CD4-positive, alpha-beta memory T cell (primary cell): ENCODE results near the gene HOXB4. TPM values are rescaled to one million over a fixed set of nuclear protein-coding genes. Genes with fewer than 3 reads are reported as not detected.

Experiments
- CTCF ChIA-PET: fragments of 350-600 bp; sonication (Branson Sonifier 250); formaldehyde crosslinking; loops from one replicate; lab custom pipeline; 2021; ENCODE audit warnings: inconsistent platforms; ENCODE audit not compliant: partially characterized antibody; lab: Charles Lee
- POLR2A ChIA-PET: fragments of 350-600 bp; sonication (Branson Sonifier 250); formaldehyde crosslinking; loops from one replicate; lab custom pipeline; 2021; ENCODE audit not compliant: partially characterized antibody; lab: Charles Lee
- DNase-seq, 5 donors: peaks; one replicate each; pipeline versions ENCODE4 v3.0.0 to v3.0.0-alpha.2; 2020 to 2022; ENCODE audit warnings: mixed read lengths in 1 of 5
- H3K27ac ChIP-seq: one replicate; pipeline ENCODE4 v1.7.0; 2013; ENCODE audit warnings: low read depth, low read length
- H3K27me3 ChIP-seq: 2 replicates; pipeline ENCODE4 v1.7.0; 2013; ENCODE audit warnings: mild to moderate bottlenecking, low read length, moderate library complexity; ENCODE audit not compliant: insufficient read depth
- H3K36me3 ChIP-seq: 2 replicates; pipeline ENCODE4 v1.7.0; 2013; ENCODE audit warnings: mild to moderate bottlenecking, low read length, moderate library complexity; ENCODE audit not compliant: insufficient read depth
- H3K4me1 ChIP-seq: 2 replicates; pipeline ENCODE4 v1.7.0; 2013; ENCODE audit warnings: mild to moderate bottlenecking, low read length, moderate library complexity; ENCODE audit not compliant: insufficient read depth
- H3K4me3 ChIP-seq, 2 donors: one replicate each; pipeline ENCODE4 v1.7.0; 2013; ENCODE audit warnings: low read length in 2 of 2, mild to moderate bottlenecking in 1 of 2
- H3K9me3 ChIP-seq, 2 donors: one replicate each; pipeline ENCODE4 v1.7.0; 2013; ENCODE audit warnings: low read length in 2 of 2, control low read depth in 1 of 2; ENCODE audit not compliant: control insufficient read depth in 1 of 2
- H3K27ac Mint-ChIP-seq, 7 donors: one replicate each; pipeline ENCODE4 v1.8.0; 2020 to 2021; ENCODE audit warnings: mixed read lengths in 7 of 7, mild to moderate bottlenecking in 6 of 7, inconsistent platforms in 3 of 7, moderate library complexity in 3 of 7
- H3K27me3 Mint-ChIP-seq, 2 donors: one replicate each; pipeline ENCODE4 v1.8.0; 2020 to 2021; ENCODE audit warnings: mixed read lengths in 2 of 2
- H3K36me3 Mint-ChIP-seq, 2 donors: one replicate each; pipeline ENCODE4 v1.8.0; 2020 to 2021; ENCODE audit warnings: mixed read lengths in 2 of 2, inconsistent platforms in 1 of 2, mild to moderate bottlenecking in 1 of 2
- H3K4me1 Mint-ChIP-seq, 4 donors: one replicate each; pipeline ENCODE4 v1.8.0; 2020 to 2021; ENCODE audit warnings: mixed read lengths in 4 of 4, mild to moderate bottlenecking in 1 of 4
- H3K4me3 Mint-ChIP-seq, 8 donors: one replicate each; pipeline ENCODE4 v1.8.0; 2020 to 2021; ENCODE audit warnings: mixed read lengths in 8 of 8, mild to moderate bottlenecking in 7 of 8, moderate library complexity in 6 of 8, inconsistent platforms in 3 of 8
- H3K9me3 Mint-ChIP-seq, 8 donors: one replicate each; pipeline ENCODE4 v1.8.0; 2020 to 2021; ENCODE audit warnings: mixed read lengths in 8 of 8, mild to moderate bottlenecking in 5 of 8, inconsistent platforms in 3 of 8, moderate library complexity in 1 of 8
- intact Hi-C: fragments of 100-400 bp; cut with micrococcal nuclease; formaldehyde crosslinking; loops from one replicate; pipeline ENCODE4 v1.15.1; 2023
- polyA plus RNA-seq, 2 donors: library from polyadenylated mRNA; unstranded; fragments of 300-500 nt; fragmentation: Illumina TruSeq; gene quantifications; one replicate each; pipeline ENCODE4 v1.2.3, GENCODE V29; 2021
- total RNA-seq, 2 experiments: library from RNA; stranded (reverse); gene quantifications; one replicate each; pipeline ENCODE4 v1.2.3, GENCODE V29; 2021

The HOXB4 gene
- total and polyA plus RNA-seq, 4 experiments from 2014 or later, result 0.11 to 4.5 (median 1.6) TPM

DNA sequence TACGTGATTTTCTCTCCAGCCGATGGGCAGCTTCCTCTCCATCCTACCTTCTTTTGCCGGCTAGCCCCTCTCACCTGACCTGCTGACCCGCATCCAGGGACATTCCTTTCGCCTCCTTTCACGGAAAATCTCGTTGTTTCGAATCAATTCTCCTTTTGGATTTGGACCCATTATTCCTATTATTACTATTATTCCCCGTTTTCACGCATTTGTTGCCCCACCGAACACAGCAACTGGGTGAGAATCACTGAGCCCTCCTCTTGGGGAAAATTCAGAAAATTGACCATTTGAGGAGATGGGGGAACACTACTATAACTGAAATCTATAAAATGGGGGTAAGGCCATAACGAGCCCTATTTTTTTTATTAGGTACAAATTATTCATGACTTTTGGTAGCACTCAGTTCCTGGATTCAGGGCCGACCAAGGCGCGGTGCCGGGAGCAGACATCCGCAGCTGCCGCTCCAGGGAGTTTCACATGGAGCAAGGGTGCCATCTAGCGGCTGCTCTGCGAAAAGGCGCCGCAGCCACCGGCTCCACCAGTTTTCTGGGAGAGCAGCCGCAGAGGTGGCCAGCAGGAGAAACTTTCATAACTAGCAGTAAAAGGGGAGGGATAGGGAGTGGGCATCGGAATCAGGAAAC is 40.2 kb upstream of the HOXB4 start:
- Histone ChIP-seq H3K27me3 (peaks cover 89% of the 10 kb centered on the region), H3K4me1 (peaks cover 35% of the 10 kb centered on the region), H3K9me3 (no peaks in the 10 kb centered on the region), H3K4me3 (no peak overlapping the region), H3K36me3 (no peaks in the 10 kb centered on the region), H3K27ac (no peak overlapping the region)
- DNase-seq, result peak; percentile 73 to 84 (median 77)
- ChIA-PET POLR2A (interaction anchor here (1.0 to 1.3 kb wide), 2 partner anchors 9 to 19 kb away, joined by 3 to 4 read pairs; no protein-coding TSS in a partner anchor), CTCF (interaction anchor here (0.5 to 3.2 kb wide), 30 partner anchors 11 to 734 kb away, joined by 3 to 27 read pairs (median 4); partner anchors contain the start of gene HOXB5)
- no peaks in the 10 kb centered on the region for H3K36me3 Mint-ChIP-seq
- H3K4me1 Mint-ChIP-seq, result peaks cover 17 to 59% (median 30%) of the 10 kb centered on the region in 4 donors
- peak overlapping the region in 6 of 8 donors; percentile 16 to 59 (median 35) for H3K4me3 Mint-ChIP-seq
- peaks cover 71 to 83% of the 10 kb centered on the region in 2 donors for H3K27me3 Mint-ChIP-seq
- peak overlapping the region in 4 of 7 donors; percentile 75 to 91 (median 80) for H3K27ac Mint-ChIP-seq
- peaks cover 0 to 6% (median 0%) of the 10 kb centered on the region in 8 donors for H3K9me3 Mint-ChIP-seq
- intact Hi-C loops, result loop anchor here (1.0 to 2.0 kb wide), 6 partner anchors 282 to 842 kb away; no protein-coding TSS in a partner anchor

DNA sequence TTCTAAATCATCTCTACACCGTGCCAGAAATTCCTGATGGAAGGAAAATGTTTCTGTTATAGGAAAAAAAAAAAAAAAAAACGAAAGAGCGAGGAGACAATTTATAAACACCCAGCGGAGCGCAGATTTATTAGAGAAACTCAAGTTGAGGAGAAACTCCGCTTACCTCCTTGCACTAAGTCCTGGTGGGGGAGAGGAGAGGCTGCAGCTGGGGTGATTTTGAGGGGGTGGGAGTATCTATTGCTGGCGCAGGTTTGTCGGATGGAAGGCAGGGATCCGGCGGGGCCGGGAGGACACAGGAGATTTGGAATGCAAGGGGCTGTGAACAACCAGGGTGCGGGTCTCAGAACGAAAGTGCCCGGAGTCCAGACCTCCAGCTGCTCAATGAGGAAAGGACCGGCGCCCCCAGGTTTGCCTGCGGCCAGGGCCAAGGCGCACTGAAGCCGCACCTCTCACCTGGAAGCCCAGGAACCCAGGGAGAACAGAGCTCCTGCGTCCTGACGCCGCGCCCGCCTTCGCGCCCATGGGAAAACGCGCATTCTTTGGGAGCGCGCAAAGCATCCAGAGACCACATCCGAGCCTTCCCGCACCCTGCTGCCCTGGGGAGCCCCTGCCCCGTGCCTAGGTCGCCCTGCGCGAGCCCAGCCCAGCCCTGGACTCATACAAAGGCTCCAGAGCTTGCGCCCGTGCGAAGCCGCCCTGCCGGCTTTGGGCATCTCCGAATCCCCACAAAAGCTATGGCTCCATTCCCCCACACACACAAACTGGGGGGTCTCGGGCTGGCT is 39.5 kb upstream of the HOXB4 start:
- Mint-ChIP-seq H3K4me1 (peaks cover 20 to 64% (median 34%) of the 10 kb centered on the region in 4 donors), H3K4me3 (peak overlapping the region in 3 of 8 donors; percentile 25 to 59 (median 48)), H3K9me3 (peaks cover 0 to 6% (median 0%) of the 10 kb centered on the region in 8 donors), H3K27me3 (peaks cover 67 to 81% of the 10 kb centered on the region in 2 donors), H3K27ac (peak overlapping the region in 3 of 7 donors; percentile 43 to 81 (median 75)), H3K36me3 (no peaks in the 10 kb centered on the region)
- Histone ChIP-seq H3K4me3 (no peak overlapping the region), H3K27ac (no peak overlapping the region), H3K9me3 (no peaks in the 10 kb centered on the region), H3K4me1 (peaks cover 40% of the 10 kb centered on the region), H3K27me3 (peaks cover 88% of the 10 kb centered on the region), H3K36me3 (no peaks in the 10 kb centered on the region)
- ChIA-PET CTCF (interaction anchor here (0.8 to 3.2 kb wide), 18 partner anchors 11 to 591 kb away, joined by 3 to 27 read pairs (median 5); partner anchors contain the start of gene HOXB5), POLR2A (interaction anchor here (1.0 to 1.3 kb wide), 3 partner anchors 9 to 19 kb away, joined by 3 to 4 read pairs (median 4); no protein-coding TSS in a partner anchor)
- intact Hi-C loops, result loop anchor here (1.0 to 2.0 kb wide), 6 partner anchors 281 to 841 kb away; no protein-coding TSS in a partner anchor
- DNase-seq, result no peak

DNA sequence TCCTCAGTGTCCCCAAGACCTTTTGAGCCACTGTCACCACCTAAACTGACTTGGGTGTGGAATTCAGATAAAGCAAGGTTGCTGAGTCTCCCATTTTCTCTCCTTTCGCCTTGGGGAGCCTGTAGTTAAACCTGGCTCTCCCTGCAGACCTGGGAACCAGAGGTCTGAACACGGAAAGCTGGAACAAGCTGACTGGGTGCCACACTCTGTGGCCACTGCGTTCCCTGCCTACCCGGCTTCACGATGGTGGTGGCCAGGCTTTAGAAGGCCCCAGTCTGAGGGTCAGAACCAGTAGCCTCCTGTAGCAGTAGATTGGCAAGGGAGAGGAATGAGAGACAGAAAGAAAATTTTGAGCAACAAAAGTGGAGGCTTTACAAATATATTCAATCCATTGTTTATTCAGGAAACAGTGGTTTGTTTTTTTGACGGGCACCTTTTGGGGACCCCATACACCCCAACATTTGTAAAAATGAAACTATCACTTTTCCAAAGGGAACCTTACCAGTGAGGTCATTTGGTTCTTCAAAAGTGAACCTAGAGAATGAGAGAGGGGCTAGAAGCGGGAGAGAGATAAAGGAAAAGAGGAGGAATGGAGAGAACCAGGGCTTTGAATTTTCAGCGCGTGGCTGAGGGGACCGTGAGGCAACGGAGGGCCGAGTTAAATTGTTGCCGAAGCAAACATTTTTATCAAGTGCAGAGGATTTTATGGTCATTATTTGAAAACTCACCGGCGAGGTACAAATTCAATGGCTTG is 38.7 kb upstream of the HOXB4 start:
- Histone ChIP-seq H3K9me3 (no peaks in the 10 kb centered on the region), H3K27me3 (peaks cover 88% of the 10 kb centered on the region), H3K36me3 (no peaks in the 10 kb centered on the region), H3K27ac (no peak overlapping the region), H3K4me1 (peaks cover 46% of the 10 kb centered on the region), H3K4me3 (no peak overlapping the region)
- H3K36me3 Mint-ChIP-seq, result no peaks in the 10 kb centered on the region
- H3K27me3 Mint-ChIP-seq, result peaks cover 65 to 77% of the 10 kb centered on the region in 2 donors
- peak overlapping the region in 3 of 7 donors; percentile 31 to 81 (median 43) for H3K27ac Mint-ChIP-seq
- CTCF ChIA-PET, result interaction anchor here (1.0 to 3.2 kb wide), 6 partner anchors 12 to 590 kb away, joined by 3 to 26 read pairs (median 12); no protein-coding TSS in a partner anchor
- POLR2A ChIA-PET, result interaction anchor here (1.2 kb wide), 1 partner anchor 8 kb away, joined by 4 read pairs; no protein-coding TSS in a partner anchor
- peaks cover 0 to 6% (median 0%) of the 10 kb centered on the region in 8 donors for H3K9me3 Mint-ChIP-seq
- DNase-seq, result no peak
- peaks cover 26 to 64% (median 39%) of the 10 kb centered on the region in 4 donors for H3K4me1 Mint-ChIP-seq
- peak overlapping the region in 3 of 8 donors; percentile 1 to 35 (median 31) for H3K4me3 Mint-ChIP-seq
- intact Hi-C loops, result no loop called here

DNA sequence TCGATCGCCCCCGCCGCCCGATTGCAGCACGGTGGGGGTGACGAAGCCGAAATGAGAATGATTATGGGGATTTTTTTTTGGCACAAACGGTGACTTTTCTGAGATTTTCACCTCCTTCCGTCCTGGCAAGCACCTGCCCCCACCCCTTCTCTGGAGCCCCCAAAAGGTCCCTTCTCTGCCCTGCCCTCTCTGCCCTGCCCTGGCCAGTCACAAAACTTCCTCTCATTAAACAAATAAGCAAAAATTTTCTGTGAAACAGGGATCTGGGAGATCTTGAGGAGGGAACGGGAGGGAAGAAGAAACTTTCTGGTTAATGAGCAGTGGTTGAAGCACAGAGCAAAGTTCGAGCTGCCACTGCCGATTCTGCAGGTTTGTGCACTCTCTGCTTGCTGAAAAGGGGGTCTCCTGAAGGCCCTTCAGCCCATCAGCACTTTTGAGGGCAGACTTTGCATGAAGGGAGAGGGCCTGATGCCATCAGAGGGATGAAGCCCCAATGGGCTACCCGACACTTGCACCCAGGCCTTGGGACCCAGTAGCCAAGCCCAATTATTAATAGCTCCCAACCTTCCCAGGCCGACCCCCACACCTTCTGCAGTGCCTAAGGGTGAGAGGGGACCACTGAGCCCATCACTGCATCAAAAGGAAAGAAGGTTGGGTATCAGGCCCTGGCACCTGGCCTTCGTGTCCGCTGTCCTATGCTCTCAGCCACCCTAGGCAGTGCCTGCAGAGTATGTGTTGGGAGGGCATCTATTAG is 38.0 kb upstream of the HOXB4 start:
- CTCF ChIA-PET, result interaction anchor here (1.1 to 3.9 kb wide), 6 partner anchors 7 to 588 kb away, joined by 3 to 16 read pairs (median 4); partner anchors contain the start of gene HOXB5
- Histone ChIP-seq H3K27ac (no peak overlapping the region), H3K9me3 (no peaks in the 10 kb centered on the region), H3K4me3 (no peak overlapping the region), H3K4me1 (peaks cover 54% of the 10 kb centered on the region), H3K36me3 (no peaks in the 10 kb centered on the region), H3K27me3 (peaks cover 86% of the 10 kb centered on the region)
- Mint-ChIP-seq H3K9me3 (peaks cover 0 to 6% (median 0%) of the 10 kb centered on the region in 8 donors), H3K27ac (peak overlapping the region in 3 of 7 donors; percentile 31 to 57 (median 43)), H3K4me3 (peak overlapping the region in 2 of 8 donors; percentile 43 to 49), H3K36me3 (no peaks in the 10 kb centered on the region), H3K4me1 (peaks cover 31 to 72% (median 44%) of the 10 kb centered on the region in 4 donors), H3K27me3 (peaks cover 61 to 78% of the 10 kb centered on the region in 2 donors)
- intact Hi-C loops, result no loop called here
- POLR2A ChIA-PET, result no interaction called here
- no peak for DNase-seq

DNA sequence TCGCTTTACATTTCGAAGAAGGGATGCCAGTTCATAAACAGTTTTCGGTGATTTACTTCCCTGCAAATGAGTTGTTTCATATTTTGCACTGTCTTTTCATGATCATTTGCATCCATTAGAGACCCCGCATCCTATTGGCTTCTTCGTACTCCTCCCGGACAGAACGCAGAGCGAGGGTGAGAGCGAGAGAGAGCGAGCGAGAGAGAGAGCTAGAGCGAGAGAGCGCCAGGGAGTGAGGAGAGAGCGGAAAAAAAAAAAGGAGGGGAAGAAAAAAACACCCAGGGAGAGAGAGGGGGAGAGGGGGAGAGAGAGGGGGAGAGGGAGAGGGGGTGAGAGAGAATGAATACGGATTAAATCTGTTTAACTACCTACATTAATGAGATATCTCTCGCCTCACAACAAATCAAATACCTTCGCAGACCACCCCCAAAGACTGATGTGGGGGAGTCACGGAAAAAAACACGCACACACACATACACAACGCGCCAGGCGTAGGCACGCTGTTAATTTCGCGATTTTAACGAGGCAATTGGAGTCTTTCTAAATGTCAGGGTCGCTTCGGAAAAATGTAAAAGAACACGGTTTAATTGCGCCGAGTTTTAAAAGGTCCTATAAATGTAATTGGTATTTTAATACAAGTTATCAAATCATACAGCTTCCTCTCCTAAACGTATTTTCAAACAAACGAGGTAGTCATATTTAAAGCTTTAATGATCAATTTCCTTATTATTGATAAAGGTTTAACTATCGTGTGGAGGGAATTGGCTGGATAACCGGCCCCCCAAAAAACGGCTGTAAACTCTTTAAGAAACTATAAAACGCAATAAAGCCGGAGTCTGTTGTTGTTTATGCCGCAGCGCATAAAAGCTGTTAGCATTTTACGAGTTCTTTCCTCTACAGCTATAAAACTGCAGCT is 37.2 kb upstream of the HOXB4 start, which contains the start of gene HOXB8:
Gene HOXB8 (minus strand): TSS at position 246 of the 916 bp plus-strand sequence. CDS start 588 bp downstream, outside the sequence.
- peaks cover 34 to 78% (median 49%) of the 10 kb centered on the region in 4 donors for H3K4me1 Mint-ChIP-seq

More for the DNA sequence above, 37.2 kb upstream of the HOXB4 start, which contains the start of gene HOXB8:
- ChIA-PET CTCF (interaction anchor here (0.9 to 3.9 kb wide), 8 partner anchors 8 to 587 kb away, joined by 3 to 16 read pairs (median 4); partner anchors contain the start of genes HOXB5 and HOXB9), POLR2A (interaction anchor here (1.3 kb wide), 2 partner anchors 8 to 10 kb away, joined by 5 to 6 read pairs; no protein-coding TSS in a partner anchor)
- no peak within 1 kb of the TSS for H3K27ac ChIP-seq
- Mint-ChIP-seq H3K27me3 (peaks cover 55 to 74% of the 10 kb centered on the region in 2 donors), H3K27ac (peak within 1 kb of the TSS in 4 of 7 donors; percentile 43 to 82 (median 52)), H3K9me3 (peaks cover 0 to 6% (median 0%) of the 10 kb centered on the region in 8 donors), H3K36me3 (peaks cover 0 to 6% of the 10 kb centered on the region in 2 donors), H3K4me3 (peak within 1 kb of the TSS in 7 of 8 donors; percentile 46 to 80 (median 63))
- no peak for DNase-seq
- H3K27me3 ChIP-seq, result peaks cover 80% of the 10 kb centered on the region
- no peaks in the 10 kb centered on the region for H3K36me3 ChIP-seq
- peaks cover 61% of the 10 kb centered on the region for H3K4me1 ChIP-seq
- H3K4me3 ChIP-seq, result peak within 1 kb of the TSS in 1 of 2 donors; percentile 20
- no peaks in the 10 kb centered on the region for H3K9me3 ChIP-seq
- intact Hi-C loops, result no loop called here
